HEK293T (cell line): ENCODE results near the gene POLK.
"Not testable (repeated sequence)": the region's sequence is repeated elsewhere in the genome, so short reads cannot be mapped to it uniquely, and the experiment has no call there.

Experiments used
- CTCF ChIA-PET: fragments of 350-600 bp; formaldehyde crosslinking; extraction: SDS; loops from one replicate; lab custom pipeline; 2021; ENCODE audit warnings: antibody characterized with exemption, inconsistent platforms; lab: Yijun Ruan, JAX
- POLR2A ChIA-PET: fragments of 350-600 bp; formaldehyde crosslinking; extraction: SDS; loops from one replicate; lab custom pipeline; 2020; ENCODE audit warnings: antibody characterized with exemption, inconsistent platforms; lab: Yijun Ruan, JAX
- DNase-seq: peaks from one replicate; pipeline ENCODE4 v3.0.0; 2012; ENCODE audit warnings: mixed read lengths; ENCODE audit errors: extremely low spot score
- ARNT ChIP-seq: fragments of 450-650 bp; IDR thresholded peaks from 2 replicates; pipeline ENCODE4 v1.6.1; 2017; ENCODE audit warnings: mild to moderate bottlenecking
- BHLHE40 ChIP-seq: fragments of 450-650 bp; IDR thresholded peaks from 2 replicates; pipeline ENCODE4 v1.6.1; 2016; ENCODE audit warnings: mild to moderate bottlenecking, moderate library complexity, borderline replicate concordance
- CTBP1 ChIP-seq: fragments of 450-650 bp; IDR thresholded peaks from 2 replicates; pipeline ENCODE4 v1.6.1; 2016; ENCODE audit warnings: borderline replicate concordance
- ELF4 ChIP-seq: fragments of 450-650 bp; IDR thresholded peaks from 2 replicates; pipeline ENCODE4 v1.6.1; 2017; ENCODE audit warnings: antibody characterized with exemption
- FOXA1 ChIP-seq: fragments of 450-650 bp; IDR thresholded peaks from 2 replicates; pipeline ENCODE4 v1.6.1; 2016; ENCODE audit warnings: mild to moderate bottlenecking
- FOXK2 ChIP-seq: fragments of 450-650 bp; IDR thresholded peaks from 2 replicates; pipeline ENCODE4 v1.6.1; 2016; ENCODE audit warnings: mild to moderate bottlenecking
- FOXM1 ChIP-seq: fragments of 450-650 bp; IDR thresholded peaks from 2 replicates; pipeline ENCODE4 v1.6.1; 2017; ENCODE audit warnings: mild to moderate bottlenecking, borderline replicate concordance
- HDGF ChIP-seq: fragments of 450-650 bp; IDR thresholded peaks from 2 replicates; pipeline ENCODE4 v1.6.1; 2017; ENCODE audit warnings: antibody characterized with exemption, borderline replicate concordance
- L3MBTL2 ChIP-seq: fragments of 450-650 bp; conservative IDR thresholded peaks from 2 replicates; pipeline ENCODE4 v1.6.1; 2016; ENCODE audit warnings: mild to moderate bottlenecking
- LEF1 ChIP-seq: fragments of 450-650 bp; IDR thresholded peaks from 2 replicates; pipeline ENCODE4 v1.6.1; 2017; ENCODE audit warnings: mild to moderate bottlenecking, borderline replicate concordance
- NFRKB ChIP-seq: fragments of 450-650 bp; IDR thresholded peaks from 2 replicates; pipeline ENCODE4 v1.6.1; 2016; ENCODE audit warnings: mild to moderate bottlenecking, moderate library complexity
- PKNOX1 ChIP-seq: fragments of 450-650 bp; IDR thresholded peaks from 2 replicates; pipeline ENCODE4 v1.6.1; 2016
- SP1 ChIP-seq: fragments of 450-650 bp; IDR thresholded peaks from 2 replicates; pipeline ENCODE4 v1.6.1; 2017
- SUZ12 ChIP-seq: fragments of 450-650 bp; IDR thresholded peaks from 2 replicates; pipeline ENCODE4 v1.6.1; 2016; ENCODE audit warnings: mild to moderate bottlenecking
- TARDBP ChIP-seq: fragments of 450-650 bp; IDR thresholded peaks from 2 replicates; pipeline ENCODE4 v1.6.1; 2016
- ZNF384 ChIP-seq: fragments of 450-650 bp; IDR thresholded peaks from 2 replicates; pipeline ENCODE4 v1.6.1; 2016

POLK gene

DNA sequence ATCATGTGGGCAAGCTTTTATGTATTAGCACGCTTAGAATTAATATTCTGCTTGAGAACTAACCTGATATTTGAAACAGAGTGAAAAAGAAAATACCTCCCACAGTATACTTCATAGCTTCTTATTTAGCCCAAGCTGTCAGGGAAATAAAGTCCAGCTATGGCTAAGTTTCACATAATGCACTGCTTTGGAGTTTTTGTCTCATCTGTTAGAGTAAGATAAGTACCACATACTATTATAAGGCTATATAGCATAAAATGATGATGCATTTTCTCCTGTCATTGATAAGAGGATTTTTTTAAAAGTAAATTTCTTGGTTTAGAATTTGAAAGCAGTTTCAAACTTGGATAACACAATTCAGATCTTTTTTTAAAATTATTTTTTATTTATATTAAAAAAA is 97.2 kb downstream of the POLK start:
- DNase-seq: no peak
- no peak for TF ChIP-seq ARNT
- ChIA-PET CTCF (no interaction called here), POLR2A (no interaction called here)

DNA sequence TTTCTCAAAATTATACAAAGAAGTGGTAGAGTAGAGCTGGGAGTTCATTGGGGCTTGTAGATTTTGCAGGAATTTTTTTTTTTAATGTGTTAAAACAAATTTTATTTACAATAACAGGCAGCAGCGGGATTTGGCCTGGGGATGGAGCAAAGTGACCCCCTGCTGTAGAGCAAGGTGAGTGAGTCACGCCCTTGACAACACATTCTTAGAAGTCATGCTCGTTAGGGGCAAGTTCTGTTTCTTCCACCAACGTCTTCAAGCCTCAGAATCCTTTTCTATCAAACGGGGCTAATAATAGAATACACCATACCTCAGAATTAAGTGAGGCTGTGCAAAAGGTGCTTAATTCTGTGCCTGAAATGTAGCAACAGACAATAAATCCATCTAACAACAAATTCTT is 98.5 kb downstream of the POLK start:
- POLR2A ChIA-PET: no interaction called here
- CTCF ChIA-PET: no interaction called here
- TF ChIP-seq FOXA1 (no peak), SUZ12 (no peak), PKNOX1 (no peak), CTBP1 (no peak), HDGF (no peak), ELF4 (no peak), TARDBP (no peak), BHLHE40 (no peak), NFRKB (no peak), L3MBTL2 (no peak), FOXM1 (no peak), FOXK2 (no peak)
- no peak for DNase-seq

DNA sequence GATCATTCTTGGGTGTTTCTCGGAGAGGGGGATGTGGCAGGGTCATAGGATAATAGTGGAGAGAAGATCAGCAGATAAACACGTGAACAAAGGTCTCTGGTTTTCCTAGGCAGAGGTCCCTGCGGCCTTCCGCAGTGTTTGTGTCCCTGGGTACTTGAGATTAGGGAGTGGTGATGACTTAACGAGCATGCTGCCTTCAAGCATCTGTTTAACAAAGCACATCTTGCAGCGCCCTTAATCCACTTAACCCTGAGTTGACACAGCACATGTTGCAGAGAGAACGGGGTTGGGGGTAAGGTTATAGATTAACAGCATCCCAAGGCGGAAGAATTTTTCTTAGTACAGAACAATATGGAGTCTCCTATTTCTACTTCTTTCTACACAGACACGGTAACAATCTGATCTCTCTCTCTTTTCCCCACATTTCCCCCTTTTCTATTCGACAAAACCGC is 99.2 kb downstream of the POLK start:
- CTCF ChIA-PET, POLR2A ChIA-PET, DNase-seq: not testable (repeated sequence)
- TF ChIP-seq L3MBTL2: peak; percentile 21; the same call in 1 of the 2 replicates

DNA sequence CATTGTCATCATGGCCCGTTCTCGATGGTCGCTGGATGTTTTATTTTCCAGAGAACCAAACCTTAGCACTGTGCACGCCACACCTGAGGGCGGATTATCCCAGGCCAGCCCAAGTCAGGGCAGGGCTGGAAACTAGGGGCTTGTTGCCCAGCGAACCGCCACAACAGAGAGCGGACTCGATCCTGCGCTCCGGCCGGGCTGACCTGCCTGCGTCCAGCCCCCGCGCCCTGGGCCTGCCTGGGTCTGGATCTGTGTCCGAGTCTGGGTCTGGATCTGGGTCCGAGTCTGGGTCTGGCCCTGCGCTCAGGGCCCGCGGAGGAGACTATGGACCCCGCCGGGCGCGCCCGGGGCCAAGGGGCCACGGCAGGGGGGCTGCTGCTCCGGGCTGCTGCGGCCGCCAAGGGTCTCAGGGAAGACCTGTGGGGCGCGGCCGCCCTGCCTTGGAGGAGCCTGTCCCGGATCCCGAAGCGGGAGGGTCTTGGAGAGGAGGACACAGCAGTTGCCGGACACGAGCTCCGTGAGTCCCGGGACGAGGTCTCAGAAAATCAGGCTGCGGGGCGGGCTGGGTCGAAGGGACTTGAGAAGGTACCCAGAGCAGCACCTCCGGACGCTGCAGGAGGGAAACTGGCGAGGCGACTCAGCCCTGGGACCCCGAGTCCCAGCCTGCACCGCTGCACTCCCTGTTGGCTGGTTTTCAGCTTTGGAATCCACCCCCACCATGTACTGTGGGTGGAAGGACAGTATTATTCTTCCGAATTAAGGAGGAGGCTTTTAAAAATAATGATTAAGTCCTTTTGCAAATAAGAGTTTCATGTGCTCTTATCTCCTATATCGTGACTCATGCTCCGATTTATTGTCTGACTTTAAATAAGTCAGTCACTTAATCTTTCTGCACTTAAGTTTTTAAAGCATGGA is 99.9 kb downstream of the POLK start, which contains the start of gene ANKDD1B:
TSS of gene ANKDD1B (plus strand) at position 143 of the 915 bp plus-strand sequence. CDS start at position 325, 182 bp downstream.
- TF ChIP-seq PKNOX1 (peak; percentile 20; the same call in 1 of the 2 replicates), SUZ12 (no peak), TARDBP (no peak), L3MBTL2 (peak; percentile 14; the same call in 1 of the 2 replicates), FOXA1 (no peak)
- CTCF ChIA-PET: no interaction called here
- POLR2A ChIA-PET: no interaction called here
- DNase-seq: peak; percentile 42

DNA sequence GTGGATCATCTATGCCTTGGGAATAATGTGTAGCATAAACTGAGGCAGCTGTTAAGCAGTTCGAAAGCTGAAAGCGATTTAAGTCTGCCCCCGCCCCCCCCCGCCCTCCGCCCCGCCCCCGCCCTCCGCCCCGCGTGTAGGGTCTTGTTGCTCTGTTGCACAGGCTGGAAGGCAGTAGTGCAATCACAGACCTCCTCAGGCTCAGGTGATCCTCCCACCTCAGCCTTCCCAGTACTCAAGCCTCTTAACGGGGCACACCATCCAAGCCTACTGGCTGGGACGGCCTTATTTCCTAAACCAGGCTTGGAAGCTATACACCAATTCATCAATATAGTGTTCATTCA is 100.5 kb downstream of the POLK start:
- ChIA-PET POLR2A (no interaction called here), CTCF (no interaction called here)
- peak; percentile 24 for DNase-seq
- TF ChIP-seq BHLHE40 (no peak), ARNT (no peak), HDGF (no peak), ZNF384 (no peak), ELF4 (no peak), SUZ12 (no peak), FOXM1 (no peak), L3MBTL2 (no peak)

GRCh38 chr5:75612901-75613300 is 101.2 kb downstream of the POLK start:
- DNase-seq: no peak
- ChIA-PET POLR2A (no interaction called here), CTCF (no interaction called here)
- no peak for TF ChIP-seq HDGF
- TF ChIP-seq BHLHE40: no peak
- no peak for TF ChIP-seq FOXA1

GRCh38 chr5:75614176-75614575 is 102.5 kb downstream of the POLK start:
- ChIA-PET POLR2A (no interaction called here), CTCF (no interaction called here)
- DNase-seq: no peak
- TF ChIP-seq TARDBP (no peak), NFRKB (no peak), LEF1 (no peak), FOXM1 (no peak), BHLHE40 (no peak), PKNOX1 (no peak), ARNT (no peak), SUZ12 (no peak), CTBP1 (no peak)

DNA sequence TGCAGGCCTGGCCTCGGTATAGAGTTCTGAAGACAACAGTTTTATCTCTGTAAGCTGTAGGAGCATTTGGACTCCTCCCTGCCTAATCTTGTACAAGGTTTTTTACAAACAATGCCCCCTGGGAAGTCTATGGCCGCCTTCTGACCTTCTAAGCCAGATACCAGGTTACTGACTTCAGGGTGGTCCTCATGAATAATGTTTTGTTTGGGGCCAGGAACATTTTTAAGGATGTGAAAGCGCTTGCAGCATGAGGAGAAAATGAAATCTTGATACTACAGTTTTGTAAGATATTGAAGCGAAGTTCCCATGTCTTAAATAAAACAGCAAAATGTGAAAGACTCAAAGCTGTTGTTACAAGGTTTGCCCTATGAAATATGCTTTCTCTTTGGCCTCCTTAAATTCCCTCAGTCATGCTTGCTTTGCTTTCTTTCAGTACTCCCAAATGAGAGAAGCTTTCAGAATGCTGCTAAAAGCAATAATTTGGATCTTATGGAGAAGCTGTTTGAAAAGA is 104.7 kb downstream of the POLK start:
- TF ChIP-seq FOXA1: no peak
- no peak for TF ChIP-seq FOXK2
- TF ChIP-seq SP1: no peak
- no peak for TF ChIP-seq LEF1
- no peak for TF ChIP-seq SUZ12
- no peak for TF ChIP-seq NFRKB
- no peak for TF ChIP-seq BHLHE40
- no peak for TF ChIP-seq PKNOX1
- no peak for TF ChIP-seq HDGF
- no peak for TF ChIP-seq ARNT
- TF ChIP-seq ELF4: no peak
- no peak for TF ChIP-seq CTBP1
- TF ChIP-seq FOXM1: no peak
- no peak for TF ChIP-seq TARDBP
- TF ChIP-seq ZNF384: no peak
- no peak for TF ChIP-seq L3MBTL2
- ChIA-PET POLR2A (no interaction called here), CTCF (no interaction called here)
- DNase-seq: peak; percentile 16
